ENCODE data around the gene YAE1.

DNA sequence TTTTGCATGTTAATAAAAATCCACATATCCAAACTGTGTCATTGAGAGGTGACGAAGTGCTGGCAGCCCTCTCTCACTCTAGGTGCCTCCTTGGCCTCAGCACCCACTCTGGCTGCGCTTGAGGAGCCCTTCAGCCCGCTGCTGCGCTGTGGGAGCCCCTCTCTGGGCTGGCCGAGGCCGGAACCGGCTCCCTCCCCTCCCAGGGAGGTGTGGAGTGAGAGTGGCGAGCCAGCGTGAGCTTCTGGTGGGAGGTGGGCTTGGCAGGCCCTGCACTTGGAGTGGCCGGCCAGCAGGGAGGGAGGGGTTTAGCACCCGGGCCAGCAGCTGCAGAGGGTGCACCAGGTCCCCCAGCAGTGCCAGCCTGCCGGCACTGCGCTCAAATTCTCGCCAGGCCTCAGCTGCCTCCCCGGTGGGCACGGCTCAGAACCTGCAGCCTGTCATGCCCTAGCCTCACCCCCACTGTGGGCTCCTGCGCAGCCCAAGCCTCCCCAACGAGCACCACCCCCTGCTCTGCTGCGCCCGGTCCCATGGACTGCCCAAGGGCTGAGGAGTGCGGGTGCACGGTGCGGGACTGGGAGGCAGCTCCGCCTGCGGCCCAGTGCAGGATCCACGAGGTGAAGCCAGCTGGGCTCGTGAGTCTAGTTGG is 11.1 kb downstream of the YAE1 start:
- TF ChIP-seq, protein P1, sequence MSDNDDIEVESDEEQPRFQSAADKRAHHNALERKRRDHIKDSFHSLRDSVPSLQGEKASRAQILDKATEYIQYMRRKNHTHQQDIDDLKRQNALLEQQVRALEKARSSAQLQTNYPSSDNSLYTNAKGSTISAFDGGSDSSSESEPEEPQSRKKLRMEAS (IDR thresholded peaks at IDR 0.05), result no peak
- TF ChIP-seq POLR2AphosphoS5 (IDR thresholded peaks at IDR 0.05; ENCODE audit: low read depth, low read length), result no peak
- TF ChIP-seq, protein P2, sequence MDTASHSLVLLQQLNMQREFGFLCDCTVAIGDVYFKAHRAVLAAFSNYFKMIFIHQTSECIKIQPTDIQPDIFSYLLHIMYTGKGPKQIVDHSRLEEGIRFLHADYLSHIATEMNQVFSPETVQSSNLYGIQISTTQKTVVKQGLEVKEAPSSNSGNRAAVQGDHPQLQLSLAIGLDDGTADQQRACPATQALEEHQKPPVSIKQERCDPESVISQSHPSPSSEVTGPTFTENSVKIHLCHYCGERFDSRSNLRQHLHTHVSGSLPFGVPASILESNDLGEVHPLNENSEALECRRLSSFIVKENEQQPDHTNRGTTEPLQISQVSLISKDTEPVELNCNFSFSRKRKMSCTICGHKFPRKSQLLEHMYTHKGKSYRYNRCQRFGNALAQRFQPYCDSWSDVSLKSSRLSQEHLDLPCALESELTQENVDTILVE (CRISPR knock-in tag; IDR thresholded peaks at IDR 0.05), result no peak

All from HepG2 (cell line).